ENCODE measurements around the gene EDRF1.
"Not testable (repeated sequence)": the region's sequence is repeated elsewhere in the genome, so short reads cannot be mapped to it uniquely, and the experiment has no call there.

The EDRF1 gene

GRCh38 chr10:125707541-125708468 is 11.7 kb upstream of the EDRF1 start:
- DNase-seq: no peak

GRCh38 chr10:125708971-125709503 is 10.5 kb upstream of the EDRF1 start:
- no peak for DNase-seq

- no peak for DNase-seq
Measured at GRCh38 chr10:125709553-125710474, 9.7 kb upstream of the EDRF1 start.

- no peak for DNase-seq
Measured at GRCh38 chr10:125711110-125711750, 8.3 kb upstream of the EDRF1 start.

- DNase-seq: not testable (repeated sequence)
Measured at GRCh38 chr10:125714728-125715127, 4.8 kb upstream of the EDRF1 start.

- peak in 1 of 2 donors; percentile 4 for DNase-seq
Measured at GRCh38 chr10:125720002-125720382, 483 bp downstream of the EDRF1 start.

- DNase-seq: no peak
Measured at GRCh38 chr10:125721035-125721434, 1.5 kb downstream of the EDRF1 start.

GRCh38 chr10:125722811-125723210 is 3.3 kb downstream of the EDRF1 start:
- no peak for DNase-seq

- no peak for DNase-seq
Measured at GRCh38 chr10:125726914-125727313, 7.4 kb downstream of the EDRF1 start.

GRCh38 chr10:125727436-125727835 is 7.9 kb downstream of the EDRF1 start:
- no peak for DNase-seq

GRCh38 chr10:125734148-125734547 is 14.6 kb downstream of the EDRF1 start:
- DNase-seq: no peak

- DNase-seq: no peak
Measured at GRCh38 chr10:125734823-125735222, 15.3 kb downstream of the EDRF1 start.

GRCh38 chr10:125738206-125738605 is 18.7 kb downstream of the EDRF1 start:
- no peak for DNase-seq

- DNase-seq: no peak
Measured at GRCh38 chr10:125739994-125740679, 20.6 kb downstream of the EDRF1 start.

- no peak for DNase-seq
Measured at GRCh38 chr10:125742465-125742864, 23.0 kb downstream of the EDRF1 start.

- no peak for DNase-seq
Measured at GRCh38 chr10:125744909-125745308, 25.4 kb downstream of the EDRF1 start.

- DNase-seq: no peak
Measured at GRCh38 chr10:125747417-125747816, 27.9 kb downstream of the EDRF1 start.

- DNase-seq: no peak
Measured at GRCh38 chr10:125756196-125756595, 36.7 kb downstream of the EDRF1 start.

GRCh38 chr10:125756853-125757487 is 37.5 kb downstream of the EDRF1 start:
- no peak for DNase-seq

GRCh38 chr10:125757742-125758141 is 38.2 kb downstream of the EDRF1 start:
- DNase-seq: no peak

GRCh38 chr10:125761961-125762360 is 42.5 kb downstream of the EDRF1 start:
- DNase-seq: no peak

Measured in activated CD4-positive, alpha-beta T cell treated with anti-CD3 and anti-CD28 coated beads for 4 hours (primary cell).